Stimulated activated CD8-positive, alpha-beta memory T cell treated with anti-CD3 and anti-CD28 coated beads, Interleukin-12 subunit alpha, Interleukin-12 subunit beta, amount 100 ng/mL, for 4 hours (primary cell): ENCODE data around the gene OSBPL2.

Experiments used
- DNase-seq: peaks from one replicate; pipeline ENCODE4 v3.0.0-alpha.2; 2020; ENCODE audit warnings: low read depth

Gene OSBPL2

DNA sequence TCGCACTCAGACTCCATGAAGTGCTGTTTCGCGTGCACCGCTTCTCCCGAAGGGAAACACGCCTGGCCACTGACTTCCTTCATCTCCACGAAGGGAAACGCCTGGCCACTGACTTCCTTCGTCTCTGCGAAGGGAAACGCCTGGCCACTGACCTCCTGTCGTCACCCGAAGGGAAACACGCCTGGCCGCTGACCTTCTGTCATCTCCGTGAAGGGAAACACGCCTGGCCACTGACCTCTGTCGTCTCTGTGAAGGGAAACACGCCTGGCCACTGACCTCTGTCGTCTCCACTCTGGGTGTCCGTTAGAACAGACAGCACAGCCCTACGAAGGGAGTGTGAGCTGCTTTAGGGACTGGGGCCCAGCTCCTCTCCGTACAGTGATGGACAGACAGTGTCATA is 47.4 kb downstream of the OSBPL2 start:
- no peak for DNase-seq

GRCh38 chr20:62286493-62287064 is 48.3 kb downstream of the OSBPL2 start:
- DNase-seq = no peak

DNA sequence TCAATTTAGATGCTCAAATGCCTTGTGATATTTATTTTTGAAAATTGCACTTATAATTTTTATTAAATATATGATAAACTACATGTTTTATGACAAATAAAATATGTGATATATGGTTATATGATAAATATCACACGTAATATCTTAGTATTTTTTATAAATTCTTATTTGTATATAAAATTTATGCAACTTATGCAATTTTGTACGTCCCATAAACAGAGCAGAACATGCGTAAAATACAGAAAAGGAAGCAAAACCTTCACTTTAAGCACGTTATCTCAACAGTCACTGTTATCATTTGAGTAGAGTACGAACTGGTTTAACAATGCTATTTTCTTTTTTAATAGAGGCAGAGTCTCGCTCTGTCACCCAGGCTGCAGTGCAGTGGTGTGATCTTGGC is 48.8 kb downstream of the OSBPL2 start:
- no peak for DNase-seq

DNA sequence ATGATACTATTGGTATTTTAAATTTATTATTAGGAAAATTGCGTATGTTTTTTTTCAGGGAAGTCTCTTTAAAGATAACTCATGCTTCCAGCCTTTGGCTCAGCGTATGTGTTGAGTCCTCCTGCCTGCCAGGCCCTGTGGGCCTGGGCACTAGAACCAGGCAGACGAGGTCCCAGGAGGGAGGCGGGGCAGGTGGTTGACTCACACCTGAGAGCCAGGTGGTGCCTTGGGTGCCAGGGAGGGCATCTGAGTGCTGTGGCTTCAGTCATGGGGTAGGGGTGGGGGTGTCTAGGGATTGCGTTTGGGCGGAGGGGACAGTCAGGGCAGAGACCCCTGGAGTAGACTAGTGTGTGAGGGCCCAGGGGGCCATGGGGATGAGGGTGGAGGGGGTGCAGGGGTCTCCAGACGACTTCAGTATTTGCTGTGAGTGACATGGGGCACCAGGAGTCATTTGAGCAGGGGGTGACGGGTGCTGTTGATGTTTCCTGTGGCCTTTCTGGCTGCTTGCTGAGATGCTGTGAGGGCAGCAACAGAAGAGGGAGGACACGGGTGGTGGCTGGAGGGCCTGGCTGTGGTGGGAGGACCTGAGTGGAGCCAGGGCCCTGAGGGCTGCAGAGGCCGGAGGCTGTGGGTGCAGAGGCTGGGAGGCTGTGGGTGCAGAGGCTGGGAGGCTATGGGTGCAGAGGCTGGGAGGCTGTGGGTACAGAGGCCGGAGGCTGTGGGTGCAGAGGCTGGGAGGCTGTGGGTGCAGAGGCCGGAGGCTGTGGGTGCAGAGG is 49.6 kb downstream of the OSBPL2 start:
- no peak for DNase-seq

- DNase-seq = no peak
Observed at GRCh38 chr20:62288535-62289105, 50.3 kb downstream of the OSBPL2 start.

- no peak for DNase-seq
Observed at GRCh38 chr20:62289131-62289530, 50.8 kb downstream of the OSBPL2 start.

DNA sequence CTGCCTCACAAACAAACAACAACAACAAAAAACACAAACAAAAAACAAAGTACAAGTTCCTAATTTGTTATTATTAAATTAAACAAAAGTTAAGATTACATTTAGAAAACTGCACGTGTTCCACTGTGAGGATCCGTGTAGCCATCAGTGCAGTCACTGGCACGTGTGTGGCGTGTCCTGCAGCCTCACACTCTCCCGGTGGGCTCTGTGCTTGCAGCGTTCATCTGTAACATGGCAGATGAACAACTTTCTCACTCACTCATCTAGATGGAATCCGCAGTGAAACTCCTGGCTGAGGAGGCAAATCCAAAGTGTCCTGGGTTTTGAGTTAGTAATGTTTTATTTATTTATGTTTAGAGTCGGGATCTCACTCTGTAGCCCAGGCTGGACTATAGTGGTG is 51.6 kb downstream of the OSBPL2 start:
- no peak for DNase-seq

- DNase-seq = no peak
Observed at GRCh38 chr20:62291251-62292066, 53.1 kb downstream of the OSBPL2 start.

GRCh38 chr20:62292108-62292507 is 53.8 kb downstream of the OSBPL2 start:
- no peak for DNase-seq

- no peak for DNase-seq
Observed at GRCh38 chr20:62293111-62293784, 54.9 kb downstream of the OSBPL2 start.

DNA sequence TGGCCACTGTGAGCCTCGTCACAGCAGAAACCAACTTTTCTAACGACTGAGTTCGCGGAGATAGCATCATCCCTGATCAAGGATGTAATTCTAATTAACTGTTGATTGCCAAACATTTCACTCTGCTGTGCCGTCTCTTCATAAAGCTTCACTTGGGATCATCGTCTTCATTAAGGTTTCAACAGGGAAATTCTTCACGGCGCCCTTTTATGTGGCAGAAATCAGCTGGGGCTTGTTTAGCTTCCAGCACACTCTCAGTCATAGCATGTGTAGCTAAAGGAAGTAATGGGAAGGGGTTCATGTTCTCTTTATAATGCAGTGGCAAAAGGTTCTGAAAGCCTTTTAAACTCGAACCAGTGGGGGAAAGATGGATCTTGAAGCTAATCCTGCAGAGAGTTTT is 55.6 kb downstream of the OSBPL2 start:
- no peak for DNase-seq

DNA sequence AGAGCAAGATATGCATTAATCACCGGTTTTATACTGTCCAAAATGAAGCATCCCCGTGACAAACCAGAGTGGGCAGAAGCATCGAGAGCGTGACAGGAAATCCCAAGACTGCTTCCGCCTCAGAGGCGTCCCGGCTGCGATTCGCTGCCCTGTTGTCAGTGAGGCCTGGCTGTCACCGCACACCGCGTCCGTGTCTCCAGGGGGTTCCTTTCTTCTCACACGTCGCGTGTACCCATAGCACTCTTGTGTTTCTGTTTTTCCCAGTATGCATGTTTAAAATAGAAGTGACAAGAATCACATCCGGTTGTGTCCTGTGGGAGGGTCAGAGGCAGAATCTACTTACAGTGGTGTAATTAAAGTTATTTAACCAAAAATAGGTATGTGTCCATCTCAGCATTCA is 56.2 kb downstream of the OSBPL2 start:
- DNase-seq = no peak

DNA sequence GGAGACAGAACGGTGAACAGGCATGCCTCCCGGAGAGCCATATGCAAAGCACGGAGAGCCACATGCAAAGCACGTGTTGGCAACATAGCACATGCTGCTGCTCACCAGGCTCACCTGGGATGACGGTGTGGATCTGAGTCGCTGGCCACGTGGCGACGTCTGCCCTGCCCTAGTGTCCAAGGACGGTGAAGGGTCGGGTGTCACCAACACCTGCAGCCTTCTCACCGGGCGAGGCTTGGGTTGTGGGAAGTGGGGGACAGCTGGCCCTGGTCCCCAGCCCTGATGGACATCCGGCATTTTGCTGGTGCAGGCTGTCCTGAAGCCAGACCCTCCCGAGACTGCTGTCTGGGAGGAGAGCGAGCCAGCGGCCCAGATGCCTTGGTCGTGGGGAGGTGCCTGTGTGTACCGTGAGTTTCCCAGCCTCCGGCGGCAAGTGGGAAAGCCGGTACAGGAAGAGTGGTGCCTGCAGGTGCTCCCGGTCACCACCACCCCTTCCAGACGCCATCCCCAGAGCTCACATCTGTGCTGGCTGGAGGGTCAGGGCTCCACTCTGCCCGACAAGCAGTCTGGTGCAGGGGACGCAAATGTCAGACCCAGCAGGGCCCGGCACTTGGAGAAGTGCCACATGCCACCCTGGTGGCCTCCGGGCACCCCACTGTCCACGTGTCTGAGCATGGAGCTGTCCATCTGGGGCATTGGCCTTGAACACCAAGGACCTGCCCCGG is 58.6 kb downstream of the OSBPL2 start:
- DNase-seq = no peak

DNA sequence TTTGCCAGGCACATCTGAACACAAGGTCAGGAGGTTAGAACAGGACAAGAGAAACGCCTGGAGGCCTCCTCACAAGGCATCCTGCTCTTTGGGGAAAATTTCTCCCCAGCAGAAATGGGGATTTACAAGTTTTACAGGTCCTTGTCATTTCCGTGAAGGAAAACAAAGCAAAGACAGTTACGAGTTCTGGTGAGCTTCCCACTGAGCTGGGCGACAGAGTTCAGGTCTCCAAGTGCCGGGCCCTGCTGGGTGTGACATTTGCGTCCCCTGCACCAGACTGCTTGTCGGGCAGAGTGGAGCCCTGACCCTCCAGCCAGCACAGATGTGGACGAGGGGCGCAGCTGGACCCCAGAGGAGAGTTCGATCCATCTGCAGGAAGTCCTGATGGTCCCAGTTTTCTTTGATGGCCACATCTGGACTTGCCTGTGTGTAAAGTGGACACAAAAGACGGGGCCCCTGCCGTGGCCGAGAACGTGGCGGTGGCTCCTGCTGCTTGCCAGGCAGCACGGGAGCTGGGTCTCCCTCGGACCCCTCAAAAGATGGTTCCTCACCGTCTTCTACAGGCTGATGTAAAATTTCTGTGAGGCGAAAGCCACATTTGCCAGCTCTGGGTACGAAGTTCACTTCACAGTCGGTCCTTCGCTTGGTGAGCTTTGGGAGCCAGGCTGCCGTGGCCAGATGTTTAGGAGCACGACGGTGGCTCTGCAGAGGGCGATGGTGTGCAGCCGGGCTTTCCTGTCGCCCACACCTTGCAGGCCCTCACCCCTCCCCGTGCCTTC is 59.3 kb downstream of the OSBPL2 start:
- DNase-seq = no peak

DNA sequence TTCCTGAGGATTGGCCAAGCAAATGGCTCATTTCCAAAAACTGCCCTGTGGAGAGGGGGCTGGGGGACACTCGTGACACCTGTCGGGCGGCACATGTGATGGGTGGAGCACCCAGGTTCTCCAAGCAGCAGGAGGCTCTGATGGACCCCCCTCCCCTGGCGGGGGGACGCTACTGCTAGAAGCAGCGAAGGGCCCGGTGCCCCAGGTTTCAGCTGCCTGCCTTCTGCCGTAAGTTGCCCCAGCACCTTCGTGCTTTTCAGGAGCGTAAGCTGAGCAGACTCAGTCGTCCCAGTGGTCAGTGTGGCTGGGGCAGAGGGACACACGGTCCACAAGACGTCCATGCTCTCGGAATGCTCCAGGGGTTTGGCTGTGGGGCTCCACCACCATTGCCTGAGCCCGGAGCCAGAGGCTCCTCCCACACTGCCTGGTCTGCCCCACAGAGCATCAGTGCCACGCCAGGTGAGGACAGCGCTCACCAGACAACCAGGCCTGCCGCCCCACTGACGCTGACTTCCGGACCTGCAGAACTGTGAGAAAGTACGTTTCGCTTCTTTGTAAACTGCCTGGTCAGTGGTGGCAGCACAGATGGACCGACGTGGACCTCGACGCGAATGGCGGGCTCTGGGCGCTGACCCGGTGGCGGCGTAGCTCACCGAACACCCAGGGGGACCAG is 60.4 kb downstream of the OSBPL2 start:
- no peak for DNase-seq

- no peak for DNase-seq
Observed at GRCh38 chr20:62299666-62300236, 61.4 kb downstream of the OSBPL2 start.

DNA sequence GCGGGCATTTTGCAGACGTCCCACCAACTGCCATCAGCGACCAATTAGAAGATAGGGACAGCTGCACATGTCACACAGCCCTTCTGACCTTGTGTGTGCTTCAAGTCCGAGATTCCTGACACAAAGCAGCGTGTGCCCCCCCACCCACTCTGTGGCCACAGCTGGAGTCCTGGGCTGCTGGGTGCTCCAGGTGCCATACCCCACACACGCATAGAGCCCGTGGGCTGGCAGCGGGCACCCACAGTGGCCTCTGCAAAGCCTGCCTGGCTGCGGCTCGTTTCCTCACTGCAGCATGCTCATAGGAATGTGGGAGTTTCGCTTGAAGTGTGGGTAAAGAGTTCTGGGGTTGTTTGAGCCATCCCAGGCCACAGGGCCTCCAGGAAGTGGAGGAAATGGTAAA is 62.0 kb downstream of the OSBPL2 start:
- DNase-seq = no peak

- no peak for DNase-seq
Observed at GRCh38 chr20:62301111-62301668, 62.9 kb downstream of the OSBPL2 start.

DNA sequence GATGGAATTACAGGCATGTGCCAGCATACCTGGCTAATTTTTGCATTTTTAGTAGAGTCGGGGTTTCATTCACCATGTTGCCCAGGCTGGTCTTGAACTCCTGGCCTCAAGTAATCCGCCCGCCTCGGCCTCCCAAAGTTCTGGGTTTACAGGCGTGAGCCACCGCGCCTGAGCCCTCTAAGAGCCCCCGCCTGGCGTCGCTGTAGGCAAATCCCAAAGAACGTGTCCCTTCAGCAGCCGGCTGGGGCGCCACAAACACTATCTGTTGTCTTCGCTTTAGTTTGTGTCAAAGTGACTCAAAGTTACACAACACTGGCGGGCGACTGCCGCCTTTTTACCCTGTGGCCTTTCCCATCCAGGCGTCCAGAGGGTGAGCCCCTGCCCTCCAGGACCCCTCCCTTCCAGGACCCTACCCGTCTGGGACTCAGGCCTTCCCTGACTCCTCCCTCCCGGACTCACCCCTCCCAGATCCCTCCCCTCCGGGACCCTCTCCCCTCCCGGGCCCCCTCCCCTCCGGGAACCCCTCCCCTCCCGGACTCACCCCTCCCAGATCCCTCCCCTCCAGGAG is 63.5 kb downstream of the OSBPL2 start:
- DNase-seq = peak; percentile 71
